ENCODE measurements around the gene XYLT2. TPM values are rescaled to one million over a fixed set of nuclear protein-coding genes. Genes with fewer than 3 reads are reported as not detected.

The XYLT2 gene
- total and polyA plus RNA-seq, 2 experiments from 2014 or later: 14.2 to 44.9 TPM

DNA sequence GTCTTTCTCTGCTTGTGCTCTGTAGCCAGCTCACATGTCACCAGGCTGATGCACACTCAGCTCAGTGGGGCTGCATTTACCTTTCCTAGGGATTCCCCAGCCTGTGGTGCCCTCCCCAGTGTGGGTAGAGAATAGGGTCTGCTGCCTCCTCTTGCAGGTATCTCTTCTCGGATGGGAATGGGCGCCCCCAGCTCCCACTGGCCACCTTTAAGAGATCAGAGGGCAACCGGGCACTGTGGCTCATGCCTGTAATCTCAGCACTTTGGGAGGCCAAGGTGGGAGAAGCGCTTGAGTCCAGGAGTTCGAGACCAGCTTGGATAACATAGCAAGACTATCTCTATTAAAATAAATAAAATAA lies 3.3 kb downstream of the XYLT2 start:
- Histone ChIP-seq H3K79me2 (replicated peaks; ENCODE audit: insufficient read depth) (peaks cover 29% of the 10 kb centered on the region), H3K27me3 (ENCODE audit: insufficient read depth) (peaks cover 14% of the 10 kb centered on the region; the same call in 1 of the 2 replicates), H3K4me1 (ENCODE audit: insufficient read depth) (peaks cover 18% of the 10 kb centered on the region), H3K9me2 (ENCODE audit: insufficient read depth) (no peaks in the 10 kb centered on the region), H4K20me1 (replicated peaks; ENCODE audit: insufficient read depth) (peaks cover 6% of the 10 kb centered on the region; the same call in 1 of the 2 replicates), H2AFZ (no peak overlapping the region), H3K36me3 (ENCODE audit: insufficient read depth) (no peaks in the 10 kb centered on the region), H3F3A (replicated peaks; ENCODE audit: low read depth) (no peaks in the 10 kb centered on the region), H3K27ac (ENCODE audit: low read depth) (no peak overlapping the region), H3K4me3 (no peak overlapping the region), H3K4me2 (no peak overlapping the region)
- peaks cover 37% of the 10 kb centered on the region for H3K4me1 Mint-ChIP-seq
- peaks cover 11% of the 10 kb centered on the region for H3K36me3 Mint-ChIP-seq (ENCODE audit: low read depth)
- H3K9me3 Mint-ChIP-seq: no peaks in the 10 kb centered on the region; the same call in 2 of the 3 replicates
- DNase-seq (ENCODE audit: low spot score) (no peak), ATAC-seq (no peak)
- peaks cover 28% of the 10 kb centered on the region for H3K27me3 Mint-ChIP-seq (ENCODE audit: insufficient read depth, low read depth, poor library complexity)
- TF ChIP-seq CREB1 (CRISPR knock-in tag; IDR thresholded peaks at IDR 0.05; ENCODE audit: low read depth) (no peak), POLR2AphosphoS5 (IDR thresholded peaks at IDR 0.05; ENCODE audit: low read depth) (no peak), NANOG (IDR thresholded peaks at IDR 0.05; ENCODE audit: borderline replicate concordance) (no peak), JUNB (IDR thresholded peaks at IDR 0.05; ENCODE audit: unreplicated experiment) (no peak), ZNF331 (CRISPR knock-in tag; IDR thresholded peaks at IDR 0.05; ENCODE audit: low read depth) (no peak), EZH2phosphoT487 (IDR thresholded peaks at IDR 0.05; ENCODE audit: unreplicated experiment) (no peak), STAT1 (IDR thresholded peaks at IDR 0.05; ENCODE audit: unreplicated experiment) (no peak)
- TF ChIP-seq, protein P1, sequence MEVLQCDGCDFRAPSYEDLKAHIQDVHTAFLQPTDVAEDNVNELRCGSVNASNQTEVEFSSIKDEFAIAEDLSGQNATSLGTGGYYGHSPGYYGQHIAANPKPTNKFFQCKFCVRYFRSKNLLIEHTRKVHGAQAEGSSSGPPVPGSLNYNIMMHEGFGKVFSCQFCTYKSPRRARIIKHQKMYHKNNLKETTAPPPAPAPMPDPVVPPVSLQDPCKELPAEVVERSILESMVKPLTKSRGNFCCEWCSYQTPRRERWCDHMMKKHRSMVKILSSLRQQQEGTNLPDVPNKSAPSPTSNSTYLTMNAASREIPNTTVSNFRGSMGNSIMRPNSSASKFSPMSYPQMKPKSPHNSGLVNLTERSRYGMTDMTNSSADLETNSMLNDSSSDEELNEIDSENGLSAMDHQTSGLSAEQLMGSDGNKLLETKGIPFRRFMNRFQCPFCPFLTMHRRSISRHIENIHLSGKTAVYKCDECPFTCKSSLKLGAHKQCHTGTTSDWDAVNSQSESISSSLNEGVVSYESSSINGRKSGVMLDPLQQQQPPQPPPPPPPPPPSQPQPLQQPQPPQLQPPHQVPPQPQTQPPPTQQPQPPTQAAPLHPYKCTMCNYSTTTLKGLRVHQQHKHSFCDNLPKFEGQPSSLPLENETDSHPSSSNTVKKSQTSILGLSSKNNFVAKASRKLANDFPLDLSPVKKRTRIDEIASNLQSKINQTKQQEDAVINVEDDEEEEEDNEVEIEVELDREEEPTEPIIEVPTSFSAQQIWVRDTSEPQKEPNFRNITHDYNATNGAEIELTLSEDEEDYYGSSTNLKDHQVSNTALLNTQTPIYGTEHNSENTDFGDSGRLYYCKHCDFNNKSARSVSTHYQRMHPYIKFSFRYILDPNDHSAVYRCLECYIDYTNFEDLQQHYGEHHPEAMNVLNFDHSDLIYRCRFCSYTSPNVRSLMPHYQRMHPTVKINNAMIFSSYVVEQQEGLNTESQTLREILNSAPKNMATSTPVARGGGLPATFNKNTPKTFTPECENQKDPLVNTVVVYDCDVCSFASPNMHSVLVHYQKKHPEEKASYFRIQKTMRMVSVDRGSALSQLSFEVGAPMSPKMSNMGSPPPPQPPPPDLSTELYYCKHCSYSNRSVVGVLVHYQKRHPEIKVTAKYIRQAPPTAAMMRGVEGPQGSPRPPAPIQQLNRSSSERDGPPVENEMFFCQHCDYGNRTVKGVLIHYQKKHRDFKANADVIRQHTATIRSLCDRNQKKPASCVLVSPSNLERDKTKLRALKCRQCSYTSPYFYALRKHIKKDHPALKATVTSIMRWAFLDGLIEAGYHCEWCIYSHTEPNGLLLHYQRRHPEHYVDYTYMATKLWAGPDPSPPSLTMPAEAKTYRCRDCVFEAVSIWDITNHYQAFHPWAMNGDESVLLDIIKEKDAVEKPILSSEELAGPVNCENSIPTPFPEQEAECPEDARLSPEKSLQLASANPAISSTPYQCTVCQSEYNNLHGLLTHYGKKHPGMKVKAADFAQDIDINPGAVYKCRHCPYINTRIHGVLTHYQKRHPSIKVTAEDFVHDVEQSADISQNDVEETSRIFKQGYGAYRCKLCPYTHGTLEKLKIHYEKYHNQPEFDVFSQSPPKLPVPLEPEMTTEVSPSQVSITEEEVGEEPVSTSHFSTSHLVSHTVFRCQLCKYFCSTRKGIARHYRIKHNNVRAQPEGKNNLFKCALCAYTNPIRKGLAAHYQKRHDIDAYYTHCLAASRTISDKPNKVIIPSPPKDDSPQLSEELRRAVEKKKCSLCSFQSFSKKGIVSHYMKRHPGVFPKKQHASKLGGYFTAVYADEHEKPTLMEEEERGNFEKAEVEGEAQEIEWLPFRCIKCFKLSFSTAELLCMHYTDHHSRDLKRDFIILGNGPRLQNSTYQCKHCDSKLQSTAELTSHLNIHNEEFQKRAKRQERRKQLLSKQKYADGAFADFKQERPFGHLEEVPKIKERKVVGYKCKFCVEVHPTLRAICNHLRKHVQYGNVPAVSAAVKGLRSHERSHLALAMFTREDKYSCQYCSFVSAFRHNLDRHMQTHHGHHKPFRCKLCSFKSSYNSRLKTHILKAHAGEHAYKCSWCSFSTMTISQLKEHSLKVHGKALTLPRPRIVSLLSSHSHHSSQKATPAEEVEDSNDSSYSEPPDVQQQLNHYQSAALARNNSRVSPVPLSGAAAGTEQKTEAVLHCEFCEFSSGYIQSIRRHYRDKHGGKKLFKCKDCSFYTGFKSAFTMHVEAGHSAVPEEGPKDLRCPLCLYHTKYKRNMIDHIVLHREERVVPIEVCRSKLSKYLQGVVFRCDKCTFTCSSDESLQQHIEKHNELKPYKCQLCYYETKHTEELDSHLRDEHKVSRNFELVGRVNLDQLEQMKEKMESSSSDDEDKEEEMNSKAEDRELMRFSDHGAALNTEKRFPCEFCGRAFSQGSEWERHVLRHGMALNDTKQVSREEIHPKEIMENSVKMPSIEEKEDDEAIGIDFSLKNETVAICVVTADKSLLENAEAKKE (CRISPR knock-in tag; IDR thresholded peaks at IDR 0.05): no peak
- TF ChIP-seq, protein P2, sequence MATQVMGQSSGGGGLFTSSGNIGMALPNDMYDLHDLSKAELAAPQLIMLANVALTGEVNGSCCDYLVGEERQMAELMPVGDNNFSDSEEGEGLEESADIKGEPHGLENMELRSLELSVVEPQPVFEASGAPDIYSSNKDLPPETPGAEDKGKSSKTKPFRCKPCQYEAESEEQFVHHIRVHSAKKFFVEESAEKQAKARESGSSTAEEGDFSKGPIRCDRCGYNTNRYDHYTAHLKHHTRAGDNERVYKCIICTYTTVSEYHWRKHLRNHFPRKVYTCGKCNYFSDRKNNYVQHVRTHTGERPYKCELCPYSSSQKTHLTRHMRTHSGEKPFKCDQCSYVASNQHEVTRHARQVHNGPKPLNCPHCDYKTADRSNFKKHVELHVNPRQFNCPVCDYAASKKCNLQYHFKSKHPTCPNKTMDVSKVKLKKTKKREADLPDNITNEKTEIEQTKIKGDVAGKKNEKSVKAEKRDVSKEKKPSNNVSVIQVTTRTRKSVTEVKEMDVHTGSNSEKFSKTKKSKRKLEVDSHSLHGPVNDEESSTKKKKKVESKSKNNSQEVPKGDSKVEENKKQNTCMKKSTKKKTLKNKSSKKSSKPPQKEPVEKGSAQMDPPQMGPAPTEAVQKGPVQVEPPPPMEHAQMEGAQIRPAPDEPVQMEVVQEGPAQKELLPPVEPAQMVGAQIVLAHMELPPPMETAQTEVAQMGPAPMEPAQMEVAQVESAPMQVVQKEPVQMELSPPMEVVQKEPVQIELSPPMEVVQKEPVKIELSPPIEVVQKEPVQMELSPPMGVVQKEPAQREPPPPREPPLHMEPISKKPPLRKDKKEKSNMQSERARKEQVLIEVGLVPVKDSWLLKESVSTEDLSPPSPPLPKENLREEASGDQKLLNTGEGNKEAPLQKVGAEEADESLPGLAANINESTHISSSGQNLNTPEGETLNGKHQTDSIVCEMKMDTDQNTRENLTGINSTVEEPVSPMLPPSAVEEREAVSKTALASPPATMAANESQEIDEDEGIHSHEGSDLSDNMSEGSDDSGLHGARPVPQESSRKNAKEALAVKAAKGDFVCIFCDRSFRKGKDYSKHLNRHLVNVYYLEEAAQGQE (IDR thresholded peaks at IDR 0.05; ENCODE audit: unreplicated experiment): no peak
- TF ChIP-seq, protein P3, sequence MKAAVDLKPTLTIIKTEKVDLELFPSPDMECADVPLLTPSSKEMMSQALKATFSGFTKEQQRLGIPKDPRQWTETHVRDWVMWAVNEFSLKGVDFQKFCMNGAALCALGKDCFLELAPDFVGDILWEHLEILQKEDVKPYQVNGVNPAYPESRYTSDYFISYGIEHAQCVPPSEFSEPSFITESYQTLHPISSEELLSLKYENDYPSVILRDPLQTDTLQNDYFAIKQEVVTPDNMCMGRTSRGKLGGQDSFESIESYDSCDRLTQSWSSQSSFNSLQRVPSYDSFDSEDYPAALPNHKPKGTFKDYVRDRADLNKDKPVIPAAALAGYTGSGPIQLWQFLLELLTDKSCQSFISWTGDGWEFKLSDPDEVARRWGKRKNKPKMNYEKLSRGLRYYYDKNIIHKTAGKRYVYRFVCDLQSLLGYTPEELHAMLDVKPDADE (IDR thresholded peaks at IDR 0.05): no peak
- no peak overlapping the region for H3K27ac Mint-ChIP-seq
- no peak overlapping the region; the same call in 2 of the 3 replicates for H3K4me3 Mint-ChIP-seq
